Liver (tissue), 9 donors: ENCODE results near the gene MAPKAP1. TPM values are rescaled to one million over a fixed set of nuclear protein-coding genes. Genes with fewer than 3 reads are reported as not detected.

Source experiments
- DNase-seq: peaks from one replicate; pipeline ENCODE4 v3.0.0-alpha.2; 2017; ENCODE audit warnings: low spot score
- H3K27ac ChIP-seq, 2 donors: one replicate each; pipeline ENCODE4 v1.7.0; 2013; ENCODE audit warnings: inconsistent platforms in 2 of 2, low read length in 2 of 2, control low read depth in 1 of 2, low read depth in 1 of 2, mild to moderate bottlenecking in 1 of 2
- H3K27me3 ChIP-seq, 4 donors: one replicate each; pipeline versions ENCODE4 v1.6.1 to v1.7.0; 2013; ENCODE audit warnings: low read length in 3 of 4, inconsistent platforms in 1 of 4, mild to moderate bottlenecking in 1 of 4, moderate library complexity in 1 of 4; ENCODE audit not compliant: control insufficient read depth in 4 of 4, insufficient read depth in 4 of 4
- H3K36me3 ChIP-seq, 4 donors: one replicate each; pipeline versions ENCODE4 v1.6.1 to v1.7.0; 2013; ENCODE audit warnings: low read length in 3 of 4, mild to moderate bottlenecking in 3 of 4, low read depth in 1 of 4, moderate library complexity in 1 of 4; ENCODE audit not compliant: control insufficient read depth in 4 of 4, insufficient read depth in 3 of 4
- H3K4me1 ChIP-seq, 4 donors: one replicate each; pipeline versions ENCODE4 v1.6.1 to v1.7.0; 2013; ENCODE audit warnings: low read length in 3 of 4, mild to moderate bottlenecking in 3 of 4, moderate library complexity in 1 of 4; ENCODE audit not compliant: control insufficient read depth in 4 of 4, insufficient read depth in 4 of 4
- H3K4me3 ChIP-seq, 3 donors: one replicate each; pipeline versions ENCODE4 v1.6.1 to v1.7.0; 2013; ENCODE audit warnings: low read length in 3 of 3, control low read depth in 1 of 3, low read depth in 1 of 3, mild to moderate bottlenecking in 1 of 3
- H3K9ac ChIP-seq, 2 donors: one replicate each; pipeline ENCODE4 v1.7.0; 2013; ENCODE audit warnings: low read length in 2 of 2, mild to moderate bottlenecking in 2 of 2, moderate library complexity in 2 of 2, control low read depth in 1 of 2, low read depth in 1 of 2
- H3K9me3 ChIP-seq, 4 donors: one replicate each; pipeline versions ENCODE4 v1.6.1 to v1.7.0; 2013; ENCODE audit warnings: low read length in 3 of 4; ENCODE audit not compliant: control insufficient read depth in 4 of 4
- EGR1 ChIP-seq, 2 donors: IDR thresholded peaks; 2 replicates each; pipeline ENCODE4 v1.6.1; 2016 to 2018; ENCODE audit warnings: antibody characterized with exemption in 2 of 2, low read depth in 2 of 2
- FOXA1 ChIP-seq: IDR thresholded peaks from 2 replicates; pipeline ENCODE4 v1.6.1; 2016; ENCODE audit warnings: antibody characterized with exemption
- FOXA2 ChIP-seq: IDR thresholded peaks from 2 replicates; pipeline ENCODE4 v1.6.1; 2016; ENCODE audit warnings: antibody characterized with exemption
- GABPA ChIP-seq, 2 donors: IDR thresholded peaks in 1 of 2; conservative IDR thresholded peaks in 1 of 2; 2 replicates each; pipeline ENCODE4 v1.6.1; 2016; ENCODE audit warnings: antibody characterized with exemption in 2 of 2, mild to moderate bottlenecking in 1 of 2, moderate library complexity in 1 of 2
- HNF4A ChIP-seq, 2 donors: conservative IDR thresholded peaks; 2 replicates each; pipeline ENCODE4 v1.6.1; 2016; ENCODE audit warnings: antibody characterized with exemption in 2 of 2, mild to moderate bottlenecking in 2 of 2
- JUND ChIP-seq, 2 donors: IDR thresholded peaks; 2 replicates each; pipeline ENCODE4 v1.6.1; 2016; ENCODE audit warnings: antibody characterized with exemption in 2 of 2
- NR2F2 ChIP-seq: IDR thresholded peaks from 2 replicates; pipeline ENCODE4 v1.6.1; 2016; ENCODE audit warnings: antibody characterized with exemption
- RAD21 ChIP-seq, 2 donors: IDR thresholded peaks; 2 replicates each; pipeline ENCODE4 v1.6.1; 2016; ENCODE audit warnings: antibody characterized with exemption in 2 of 2, mild to moderate bottlenecking in 2 of 2
- RXRA ChIP-seq, 2 donors: IDR thresholded peaks; 2 replicates each; pipeline ENCODE4 v1.6.1; 2017 to 2018; ENCODE audit warnings: antibody characterized with exemption in 2 of 2, mild to moderate bottlenecking in 1 of 2
- SP1 ChIP-seq: IDR thresholded peaks from 2 replicates; pipeline ENCODE4 v1.6.1; 2018; ENCODE audit warnings: antibody characterized with exemption, mild to moderate bottlenecking
- TAF1 ChIP-seq: conservative IDR thresholded peaks from 2 replicates; pipeline ENCODE4 v1.6.1; 2016; ENCODE audit warnings: antibody characterized with exemption, mild to moderate bottlenecking
- YY1 ChIP-seq: IDR thresholded peaks from 2 replicates; pipeline ENCODE4 v1.6.1; 2016; ENCODE audit warnings: antibody characterized with exemption, mild to moderate bottlenecking
- WGBS: extraction: QIAGEN DNeasy Blood & Tissue Kit; methylation state at CpG from one replicate; pipeline ENCODE4 v1.1.7; 2013; 5-methylcytosine and 5-hydroxymethylcytosine counted together
- polyA plus RNA-seq, 2 donors: library from polyadenylated mRNA; stranded (reverse) in 1 of 2; unstranded in 1 of 2; fragments of 200-250 nt in 1 of 2; fragments of >200 nt in 1 of 2; fragmentation: Nextera tagmentation in 1 of 2; extraction: Ambion mirVana in 1 of 2; gene quantifications; one replicate each; pipeline versions ENCODE4 v1.2.1 to v1.2.3, GENCODE V29; 2013 to 2015
- total RNA-seq, 2 donors: library from RNA; depleted of rRNA; stranded (reverse); fragments of >200 nt; gene quantifications; one replicate each; pipeline ENCODE4 v1.2.3, GENCODE V29; 2014
- TF ChIP-seq, protein P1 (sequence below): IDR thresholded peaks from 2 replicates; pipeline ENCODE4 v1.6.1; 2016; ENCODE audit warnings: antibody characterized with exemption
- TF ChIP-seq, protein P2 (sequence below): IDR thresholded peaks from 2 replicates; pipeline ENCODE4 v1.6.1; 2016; ENCODE audit warnings: antibody characterized with exemption
- TF ChIP-seq, protein P3 (sequence below): IDR thresholded peaks from 2 replicates; pipeline ENCODE4 v1.6.1; 2016; ENCODE audit warnings: antibody characterized with exemption
- TF ChIP-seq, protein P4 (sequence below): IDR thresholded peaks from 2 replicates; pipeline ENCODE4 v1.6.1; 2016; ENCODE audit warnings: antibody characterized with exemption, mild to moderate bottlenecking
- donor health status: healthy.
- donor health status: healthy.
- donor health status: healthy.
- donor health status: healthy.
- donor health status: healthy.

The MAPKAP1 gene
- total and polyA plus RNA-seq, 4 donors = 23.6 to 55.9 (median 32.7) TPM

DNA sequence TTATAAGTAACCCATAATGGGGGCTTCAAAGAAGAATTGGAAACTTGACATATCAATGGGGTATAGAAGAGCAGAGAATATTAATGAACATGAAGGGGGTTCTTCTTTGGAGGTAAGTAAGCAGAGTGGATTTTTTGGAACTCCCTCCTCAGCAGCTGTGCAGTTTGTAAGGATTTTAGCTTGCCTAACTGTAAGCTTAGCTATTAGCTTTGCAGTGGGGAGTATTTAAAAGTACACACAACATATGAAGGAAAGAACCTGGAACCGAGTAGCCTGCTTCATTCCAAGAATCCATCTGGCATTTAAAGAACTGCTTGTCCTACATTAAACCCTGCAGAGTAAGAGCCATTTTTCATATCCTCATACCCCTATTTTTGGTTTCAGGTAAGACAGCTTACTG, 38.0 kb upstream of the MAPKAP1 start:
- TF ChIP-seq FOXA1 (no peak), HNF4A (conservative IDR thresholded peaks at IDR 0.05) (no peak), NR2F2 (no peak), EGR1 (IDR thresholded peaks at IDR 0.05; ENCODE audit: low read depth in 2 of 2) (no peak), FOXA2 (no peak), TAF1 (no peak), GABPA (IDR thresholded peaks at IDR 0.05 in 1 of 2, conservative IDR thresholded peaks at IDR 0.05 in 1 of 2) (no peak), JUND (IDR thresholded peaks at IDR 0.05) (no peak), SP1 (no peak), YY1 (no peak)
- TF ChIP-seq, protein P1, sequence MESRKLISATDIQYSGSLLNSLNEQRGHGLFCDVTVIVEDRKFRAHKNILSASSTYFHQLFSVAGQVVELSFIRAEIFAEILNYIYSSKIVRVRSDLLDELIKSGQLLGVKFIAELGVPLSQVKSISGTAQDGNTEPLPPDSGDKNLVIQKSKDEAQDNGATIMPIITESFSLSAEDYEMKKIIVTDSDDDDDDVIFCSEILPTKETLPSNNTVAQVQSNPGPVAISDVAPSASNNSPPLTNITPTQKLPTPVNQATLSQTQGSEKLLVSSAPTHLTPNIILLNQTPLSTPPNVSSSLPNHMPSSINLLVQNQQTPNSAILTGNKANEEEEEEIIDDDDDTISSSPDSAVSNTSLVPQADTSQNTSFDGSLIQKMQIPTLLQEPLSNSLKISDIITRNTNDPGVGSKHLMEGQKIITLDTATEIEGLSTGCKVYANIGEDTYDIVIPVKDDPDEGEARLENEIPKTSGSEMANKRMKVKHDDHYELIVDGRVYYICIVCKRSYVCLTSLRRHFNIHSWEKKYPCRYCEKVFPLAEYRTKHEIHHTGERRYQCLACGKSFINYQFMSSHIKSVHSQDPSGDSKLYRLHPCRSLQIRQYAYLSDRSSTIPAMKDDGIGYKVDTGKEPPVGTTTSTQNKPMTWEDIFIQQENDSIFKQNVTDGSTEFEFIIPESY = no peak
- TF ChIP-seq, protein P2, sequence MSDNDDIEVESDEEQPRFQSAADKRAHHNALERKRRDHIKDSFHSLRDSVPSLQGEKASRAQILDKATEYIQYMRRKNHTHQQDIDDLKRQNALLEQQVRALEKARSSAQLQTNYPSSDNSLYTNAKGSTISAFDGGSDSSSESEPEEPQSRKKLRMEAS = no peak
- TF ChIP-seq, protein P3, sequence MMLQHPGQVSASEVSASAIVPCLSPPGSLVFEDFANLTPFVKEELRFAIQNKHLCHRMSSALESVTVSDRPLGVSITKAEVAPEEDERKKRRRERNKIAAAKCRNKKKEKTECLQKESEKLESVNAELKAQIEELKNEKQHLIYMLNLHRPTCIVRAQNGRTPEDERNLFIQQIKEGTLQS = no peak
- TF ChIP-seq, protein P4, sequence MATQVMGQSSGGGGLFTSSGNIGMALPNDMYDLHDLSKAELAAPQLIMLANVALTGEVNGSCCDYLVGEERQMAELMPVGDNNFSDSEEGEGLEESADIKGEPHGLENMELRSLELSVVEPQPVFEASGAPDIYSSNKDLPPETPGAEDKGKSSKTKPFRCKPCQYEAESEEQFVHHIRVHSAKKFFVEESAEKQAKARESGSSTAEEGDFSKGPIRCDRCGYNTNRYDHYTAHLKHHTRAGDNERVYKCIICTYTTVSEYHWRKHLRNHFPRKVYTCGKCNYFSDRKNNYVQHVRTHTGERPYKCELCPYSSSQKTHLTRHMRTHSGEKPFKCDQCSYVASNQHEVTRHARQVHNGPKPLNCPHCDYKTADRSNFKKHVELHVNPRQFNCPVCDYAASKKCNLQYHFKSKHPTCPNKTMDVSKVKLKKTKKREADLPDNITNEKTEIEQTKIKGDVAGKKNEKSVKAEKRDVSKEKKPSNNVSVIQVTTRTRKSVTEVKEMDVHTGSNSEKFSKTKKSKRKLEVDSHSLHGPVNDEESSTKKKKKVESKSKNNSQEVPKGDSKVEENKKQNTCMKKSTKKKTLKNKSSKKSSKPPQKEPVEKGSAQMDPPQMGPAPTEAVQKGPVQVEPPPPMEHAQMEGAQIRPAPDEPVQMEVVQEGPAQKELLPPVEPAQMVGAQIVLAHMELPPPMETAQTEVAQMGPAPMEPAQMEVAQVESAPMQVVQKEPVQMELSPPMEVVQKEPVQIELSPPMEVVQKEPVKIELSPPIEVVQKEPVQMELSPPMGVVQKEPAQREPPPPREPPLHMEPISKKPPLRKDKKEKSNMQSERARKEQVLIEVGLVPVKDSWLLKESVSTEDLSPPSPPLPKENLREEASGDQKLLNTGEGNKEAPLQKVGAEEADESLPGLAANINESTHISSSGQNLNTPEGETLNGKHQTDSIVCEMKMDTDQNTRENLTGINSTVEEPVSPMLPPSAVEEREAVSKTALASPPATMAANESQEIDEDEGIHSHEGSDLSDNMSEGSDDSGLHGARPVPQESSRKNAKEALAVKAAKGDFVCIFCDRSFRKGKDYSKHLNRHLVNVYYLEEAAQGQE = no peak
- no peak for DNase-seq
- no peak overlapping the region for H3K4me3 ChIP-seq
- no peak overlapping the region for H3K27ac ChIP-seq
- no peaks in the 10 kb centered on the region for H3K9me3 ChIP-seq
- no peaks in the 10 kb centered on the region for H3K36me3 ChIP-seq
- WGBS = 73% methylated on average over 1 of the region's 1 CpG
- H3K4me1 ChIP-seq = peaks cover 0 to 23% (median 18%) of the 10 kb centered on the region in 4 donors
- no peaks in the 10 kb centered on the region for H3K27me3 ChIP-seq
- H3K9ac ChIP-seq = no peak overlapping the region

DNA sequence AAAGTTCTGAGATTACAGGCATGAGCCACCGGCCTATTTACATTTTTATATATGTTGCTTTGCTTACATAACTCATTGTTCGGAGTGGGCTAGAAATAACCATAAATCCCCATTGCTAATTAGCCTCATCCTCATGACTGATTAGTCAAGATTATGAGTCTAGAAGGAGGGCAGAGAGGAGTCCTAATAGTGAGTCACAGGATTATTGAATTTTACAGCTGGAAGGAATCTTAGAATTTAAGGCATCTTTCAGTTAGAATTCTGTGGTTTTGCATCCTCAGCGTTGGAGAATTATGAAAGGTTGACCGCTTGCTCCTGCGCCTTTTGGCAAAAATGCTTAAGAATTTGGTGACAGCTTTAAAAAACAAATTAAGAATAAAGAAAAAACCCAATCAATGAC, 37.6 kb upstream of the MAPKAP1 start:
- no peak for DNase-seq
- Histone ChIP-seq H3K9me3 (no peaks in the 10 kb centered on the region), H3K4me3 (no peak overlapping the region), H3K4me1 (peaks cover 0 to 19% (median 14%) of the 10 kb centered on the region in 4 donors), H3K27ac (no peak overlapping the region), H3K27me3 (no peaks in the 10 kb centered on the region), H3K36me3 (no peaks in the 10 kb centered on the region), H3K9ac (no peak overlapping the region)
- no peak for TF ChIP-seq FOXA1
- TF ChIP-seq RAD21 (IDR thresholded peaks at IDR 0.05) = no peak
- TF ChIP-seq, protein P2 = no peak
- TF ChIP-seq GABPA (IDR thresholded peaks at IDR 0.05 in 1 of 2, conservative IDR thresholded peaks at IDR 0.05 in 1 of 2) = no peak
- TF ChIP-seq YY1 = no peak
- no peak for TF ChIP-seq EGR1 (IDR thresholded peaks at IDR 0.05; ENCODE audit: low read depth in 2 of 2)
- TF ChIP-seq NR2F2 = no peak
- TF ChIP-seq RXRA (IDR thresholded peaks at IDR 0.05) = no peak
- WGBS = 94% methylated on average over 5 of the region's 5 CpGs
